ENCODE measurements around the gene IGSF8. TPM values are rescaled to one million over a fixed set of nuclear protein-coding genes. Genes with fewer than 3 reads are reported as not detected.

IGSF8 gene
- total and polyA plus RNA-seq, 2 of the 8 experiments (the other 6 are each of a cell fraction or from before 2014, with no cell fraction given): 69.6 to 132 TPM

GRCh38 chr1:160061369-160062229 lies 36.8 kb downstream of the IGSF8 start (continued):
- TF ChIP-seq CHD7 (IDR thresholded peaks at IDR 0.05; ENCODE audit: insufficient replicate concordance, low read length) (no peak), TAF7 (optimal IDR thresholded peaks at IDR 0.05; ENCODE audit: borderline replicate concordance, low read depth, low read length) (no peak), SAP30 (IDR thresholded peaks at IDR 0.05; ENCODE audit: insufficient read depth, insufficient replicate concordance, low read length) (no peak), TCF12 (IDR thresholded peaks at IDR 0.05; ENCODE audit: low read depth, low read length) (peak; percentile 58; the same call in 1 of the 2 replicates), SIRT6 (IDR thresholded peaks at IDR 0.05; ENCODE audit: low read length) (no peak), TAF1 (IDR thresholded peaks at IDR 0.05; ENCODE audit: low read depth, low read length) (no peak)

Data from H1 (cell line).